IMR-90 (cell line): ENCODE measurements around the gene NXPE3. TPM values are rescaled to one million over a fixed set of nuclear protein-coding genes. Genes with fewer than 3 reads are reported as not detected.

ENCODE experiments used
- ATAC-seq: fragments of 200-7000 bp; cut with Tn5 transposase; 2 replicates; pipeline ENCODE4 v1.9.1; 2020; ENCODE audit warnings: low read depth, mild to moderate bottlenecking, moderate library complexity
- BruUV-seq: library from RNA; stranded (reverse); fragments of 400-500 nt; replicated peaks from 2 replicates; lab custom pipeline; 2021; lab: Mats Ljungman, UMichigan
- CTCF ChIA-PET: fragments of 300-600 bp; formaldehyde crosslinking; extraction: SDS; loops from one replicate; lab custom pipeline; 2021; ENCODE audit warnings: antibody characterized with exemption; lab: Yijun Ruan, JAX
- POLR2A ChIA-PET: fragments of 300-600 bp; sonication (Branson Sonifier 250); formaldehyde crosslinking; loops from one replicate; lab custom pipeline; 2022; ENCODE audit warnings: antibody characterized with exemption; ENCODE audit not compliant: unreplicated experiment; lab: Charles Lee
- DNase-seq: peaks from one replicate; pipeline ENCODE4 v3.0.0; 2013
- H2AFZ ChIP-seq: replicated peaks from 2 replicates; pipeline ENCODE3; 2013; ENCODE audit warnings: low read length, mild to moderate bottlenecking; ENCODE audit not compliant: poor library complexity
- H2AK5ac ChIP-seq: 2 replicates; pipeline ENCODE4 v1.6.1; 2013; ENCODE audit warnings: low read depth, low read length, inconsistent platforms
- H2AK9ac ChIP-seq: replicated peaks from 2 replicates; pipeline ENCODE3; 2013; ENCODE audit warnings: mild to moderate bottlenecking, low read depth, low read length, moderate library complexity; ENCODE audit not compliant: poor library complexity
- H2BK120ac ChIP-seq: 2 replicates; pipeline ENCODE4 v1.6.1; 2013; ENCODE audit warnings: low read depth, low read length, inconsistent platforms
- H2BK15ac ChIP-seq: 3 replicates; pipeline ENCODE4 v1.6.1; 2013; ENCODE audit warnings: low read depth, low read length, inconsistent platforms
- H2BK20ac ChIP-seq: 2 replicates; pipeline ENCODE4 v1.6.1; 2013; ENCODE audit warnings: low read depth, mild to moderate bottlenecking, inconsistent platforms, low read length, moderate library complexity
- H2BK5ac ChIP-seq: 2 replicates; pipeline ENCODE4 v1.6.1; 2013; ENCODE audit warnings: mild to moderate bottlenecking, low read depth, low read length, inconsistent platforms; ENCODE audit not compliant: poor library complexity, severe bottlenecking
- H3K14ac ChIP-seq: replicated peaks from 2 replicates; pipeline ENCODE4 v1.6.1; 2013; ENCODE audit warnings: low read depth, low read length, inconsistent platforms
- H3K18ac ChIP-seq: 2 replicates; pipeline ENCODE4 v1.6.1; 2013; ENCODE audit warnings: low read depth, low read length, control low read depth
- H3K23ac ChIP-seq: 2 replicates; pipeline ENCODE4 v1.6.1; 2013; ENCODE audit warnings: low read depth, low read length, inconsistent platforms
- H3K27ac ChIP-seq: 2 replicates; pipeline ENCODE4 v1.5.1; 2013; ENCODE audit warnings: mild to moderate bottlenecking, control low read depth, low read length; ENCODE audit not compliant: insufficient read depth
- H3K27me3 ChIP-seq: 2 replicates; pipeline ENCODE4 v1.6.1; 2013; ENCODE audit warnings: low read length; ENCODE audit not compliant: control insufficient read depth, insufficient read depth
- H3K36me3 ChIP-seq: 2 replicates; pipeline ENCODE4 v1.6.1; 2013; ENCODE audit warnings: low read length, mixed read lengths; ENCODE audit not compliant: control insufficient read depth, insufficient read depth
- H3K4ac ChIP-seq: 2 replicates; pipeline ENCODE4 v1.6.1; 2013; ENCODE audit warnings: low read depth, low read length, inconsistent platforms
- H3K4me1 ChIP-seq: 2 replicates; pipeline ENCODE4 v1.6.1; 2013; ENCODE audit warnings: low read length, mixed read lengths; ENCODE audit not compliant: control insufficient read depth, insufficient read depth
- H3K4me2 ChIP-seq: 2 replicates; pipeline ENCODE4 v1.6.1; 2013; ENCODE audit warnings: low read depth, mild to moderate bottlenecking, control low read depth, low read length, moderate library complexity
- H3K4me3 ChIP-seq: 2 replicates; pipeline ENCODE4 v1.5.1; 2013; ENCODE audit warnings: low read depth, mild to moderate bottlenecking, control low read depth, low read length, moderate library complexity; ENCODE audit not compliant: insufficient read depth
- H3K56ac ChIP-seq: 2 replicates; pipeline ENCODE4 v1.6.1; 2013; ENCODE audit warnings: low read length, inconsistent platforms; ENCODE audit not compliant: insufficient read depth; ENCODE audit errors: extremely low read depth
- H3K79me1 ChIP-seq, 2 experiments: 2 replicates each; pipeline ENCODE4 v1.6.1; 2013; ENCODE audit warnings: low read length in 2 of 2, inconsistent platforms in 1 of 2, low read depth in 1 of 2
- H3K9ac ChIP-seq: 2 replicates; pipeline ENCODE4 v1.6.1; 2013; ENCODE audit warnings: low read depth, low read length, control low read depth
- H3K9me1 ChIP-seq: 2 replicates; pipeline ENCODE4 v1.6.1; 2013; ENCODE audit warnings: low read length, inconsistent platforms; ENCODE audit not compliant: insufficient read depth
- H3K9me3 ChIP-seq: 2 replicates; pipeline ENCODE4 v1.6.1; 2013; ENCODE audit warnings: low read length; ENCODE audit not compliant: control insufficient read depth, insufficient read depth
- H4K20me1 ChIP-seq: 2 replicates; pipeline ENCODE4 v1.6.1; 2013; ENCODE audit warnings: low read length, inconsistent platforms; ENCODE audit not compliant: insufficient read depth
- H4K5ac ChIP-seq: 2 replicates; pipeline ENCODE4 v1.6.1; 2013; ENCODE audit warnings: mild to moderate bottlenecking, low read depth, low read length, control low read depth
- H4K8ac ChIP-seq, 2 experiments: 2 replicates each; pipeline ENCODE4 v1.6.1; 2013; ENCODE audit warnings: low read depth in 2 of 2, low read length in 2 of 2, control low read depth in 1 of 2, inconsistent platforms in 1 of 2
- H4K91ac ChIP-seq: 2 replicates; pipeline ENCODE4 v1.6.1; 2013; ENCODE audit warnings: low read depth, low read length, inconsistent platforms; ENCODE audit not compliant: insufficient read depth
- CHD1 ChIP-seq: IDR thresholded peaks from 2 replicates; pipeline ENCODE4 v1.6.1; 2012; ENCODE audit warnings: low read depth, low read length, improper control_type of control experiment
- MAFK ChIP-seq: IDR thresholded peaks from 2 replicates; pipeline ENCODE4 v1.6.1; 2012; ENCODE audit warnings: low read depth, low read length, improper control_type of control experiment
- MAZ ChIP-seq: IDR thresholded peaks from 2 replicates; pipeline ENCODE4 v1.6.1; 2012; ENCODE audit warnings: low read depth, mild to moderate bottlenecking, low read length, improper control_type of control experiment, moderate library complexity, borderline replicate concordance
- MXI1 ChIP-seq: IDR thresholded peaks from 2 replicates; pipeline ENCODE4 v1.6.1; 2012; ENCODE audit warnings: low read depth, mild to moderate bottlenecking, low read length, moderate library complexity, borderline replicate concordance
- RAD21 ChIP-seq: IDR thresholded peaks from 2 replicates; pipeline ENCODE4 v1.6.1; 2012; ENCODE audit warnings: low read length, improper control_type of control experiment
- SMC3 ChIP-seq: fragments of 150-350 bp; IDR thresholded peaks from 2 replicates; pipeline ENCODE4 v1.6.1; 2016; ENCODE audit warnings: low read depth, mild to moderate bottlenecking, antibody characterized with exemption, low read length, moderate library complexity
- WGBS, 2 experiments: methylation state at CpG; one replicate each; pipeline versions ENCODE4 v1.1.5 to v1.1.7; 2013; ENCODE audit warnings: missing lambda C conversion rate in 2 of 2; ENCODE audit not compliant: insufficient read length in 1 of 2; ENCODE audit errors: extremely low coverage in 2 of 2; 5-methylcytosine and 5-hydroxymethylcytosine counted together
- dilution Hi-C: fragments of 300-500 bp; cut with HindIII; formaldehyde crosslinking; loops from one replicate; pipeline ENCODE4 v1.14.3; 2018; ENCODE audit warnings: low sequenced_read_pairs; ENCODE audit not compliant: unreplicated experiment
- in situ Hi-C: fragments of 300-500 bp; cut with MboI; formaldehyde crosslinking; loops from 3 replicates; pipeline ENCODE4 v1.14.3; 2019; ENCODE audit warnings: low sequenced_read_pairs, inconsistent platforms, mixed read lengths
- intact Hi-C: fragments of 100-400 bp; cut with micrococcal nuclease; formaldehyde crosslinking; loops from 2 replicates; pipeline ENCODE4 v1.10.0; 2022
- polyA plus RNA-seq, 3 experiments: library from polyadenylated mRNA; depleted of rRNA; stranded (reverse); fragments of >200 nt; gene quantifications; 2 replicates each; pipeline ENCODE4 v1.2.3, GENCODE V29; 2012; ENCODE audit warnings: low replicate concordance in 1 of 3
- total RNA-seq: library from RNA; depleted of rRNA; stranded (reverse); fragments of >200 nt; gene quantifications from 2 replicates; pipeline ENCODE4 v1.2.3, GENCODE V29; 2012

Gene NXPE3
- total and polyA plus RNA-seq, 2 of the 4 experiments (the other 2 are of a cell fraction), result 20.0 to 23.8 TPM

GRCh38 chr3:101829874-101830273 lies 50.9 kb downstream of the NXPE3 start:
- Histone ChIP-seq H3K9ac (no peak overlapping the region), H2AFZ (no peak overlapping the region), H2AK5ac (no peak overlapping the region), H2AK9ac (no peak overlapping the region), H2BK5ac (no peak overlapping the region), H3K14ac (no peak overlapping the region), H2BK15ac (no peak overlapping the region), H3K23ac (no peak overlapping the region), H3K18ac (no peak overlapping the region), H3K4me2 (no peak overlapping the region), H2BK120ac (no peak overlapping the region), H4K20me1 (no peaks in the 10 kb centered on the region), H3K9me1 (no peaks in the 10 kb centered on the region), H3K36me3 (no peaks in the 10 kb centered on the region), H3K27ac (no peak overlapping the region), H4K5ac (no peak overlapping the region), H3K79me1 (peaks cover 12 to 26% of the 10 kb centered on the region in 2 experiments; a peak in 3 of 4 replicates), H3K4me3 (no peak overlapping the region), H4K8ac (no peak overlapping the region), H3K56ac (no peak overlapping the region), H2BK20ac (no peak overlapping the region), H3K9me3 (no peaks in the 10 kb centered on the region), H3K27me3 (no peaks in the 10 kb centered on the region), H3K4ac (no peak overlapping the region), H3K4me1 (peaks cover 4% of the 10 kb centered on the region; the same call in 1 of the 2 replicates), H4K91ac (no peak overlapping the region)
- no CpG with 5 or more reads among the region's 2 CpGs for WGBS, 2 experiments
- no peak for ATAC-seq
- no peak for DNase-seq
- no TSS peak for BruUV-seq
- ChIA-PET CTCF (interaction anchor here (0.8 to 0.9 kb wide), 2 partner anchors 27 to 399 kb away, joined by 3 read pairs; no protein-coding TSS in a partner anchor), POLR2A (interaction anchor here (0.6 kb wide), 1 partner anchor 694 kb away, joined by 5 read pairs; no protein-coding TSS in a partner anchor)
- dilution Hi-C loops, result no loop called here
- intact Hi-C loops, result no loop called here
- TF ChIP-seq MAZ (no peak), RAD21 (no peak), MAFK (no peak), MXI1 (no peak), SMC3 (no peak), CHD1 (no peak)
- in situ Hi-C loops, result no loop called here
